ENCODE measurements around the gene FGD6.
A peak's percentile ranks its signal among the peaks of the same experiment; 100 is the strongest.
"Not testable (repeated sequence)": the region's sequence is repeated elsewhere in the genome, so short reads cannot be mapped to it uniquely, and the experiment has no call there.

The FGD6 gene

DNA sequence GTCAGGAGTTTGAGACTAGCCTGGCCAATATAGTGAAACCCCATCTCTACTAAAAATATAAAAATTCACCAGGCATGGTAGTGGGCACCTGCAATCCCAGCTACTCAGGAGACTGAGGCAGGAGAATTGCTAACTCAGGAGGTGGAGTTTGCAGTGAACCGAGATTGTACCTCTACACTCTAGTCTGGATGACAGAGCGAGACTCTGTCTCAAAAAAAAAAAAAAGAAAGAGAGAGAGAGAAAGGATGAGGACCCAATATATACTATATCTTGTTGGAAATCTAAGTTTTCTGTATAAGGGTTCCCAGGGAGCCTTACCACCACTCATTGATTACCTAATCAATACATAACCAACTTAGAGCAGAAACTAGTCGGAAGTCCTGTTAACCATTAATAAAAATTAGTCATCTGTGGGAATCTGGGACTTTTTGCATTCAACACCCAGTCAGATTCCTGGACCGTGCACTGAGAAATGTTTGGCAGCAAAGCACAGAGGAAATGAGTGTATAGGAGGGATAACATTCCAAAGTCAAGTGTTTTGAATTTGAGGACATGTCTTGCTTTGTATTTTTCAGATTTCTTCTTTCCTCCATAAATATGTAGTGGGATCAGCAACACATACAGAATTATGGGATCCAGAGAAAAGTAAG lies 99.0 kb downstream of the FGD6 start:
- no peak for DNase-seq

DNA sequence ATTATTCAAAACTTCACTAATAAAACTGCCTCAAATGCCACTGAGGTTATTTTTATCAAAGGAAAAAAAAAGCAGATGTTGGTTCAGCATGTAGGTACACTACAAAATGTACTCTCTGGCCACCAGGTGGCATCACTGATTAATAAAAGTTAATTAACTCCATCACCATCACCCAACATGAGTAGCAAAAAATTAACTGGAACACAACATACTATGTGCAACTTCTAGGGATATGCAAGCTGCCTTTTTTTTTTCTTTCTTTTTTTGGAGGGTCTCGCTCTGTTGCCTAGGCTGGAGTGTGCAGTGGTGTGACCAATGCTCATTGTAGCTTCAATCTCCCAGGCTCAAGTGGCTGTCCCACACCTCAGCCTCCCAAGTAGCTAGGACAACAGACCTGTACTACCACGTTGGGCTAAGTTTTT lies 100.1 kb downstream of the FGD6 start:
- peak; percentile 52 to 54 for DNase-seq

DNA sequence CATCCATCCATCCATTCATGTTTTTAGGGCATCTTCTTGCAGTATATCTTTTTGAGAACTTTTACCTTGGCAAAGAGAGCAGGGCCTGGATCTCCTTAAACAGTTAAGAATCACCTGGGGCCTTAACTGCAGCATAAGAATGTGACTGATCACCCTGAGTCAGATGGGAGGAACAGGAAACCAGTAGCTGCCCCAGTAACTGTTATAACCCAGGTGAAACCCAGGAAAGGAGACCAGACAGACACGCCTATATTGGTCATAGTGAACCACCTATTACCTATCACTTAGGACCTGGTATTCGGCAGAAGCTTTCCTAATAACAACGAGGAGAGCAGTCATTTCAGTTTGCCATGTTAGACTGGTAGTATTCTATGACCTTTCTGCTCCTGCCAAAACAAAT lies 100.5 kb downstream of the FGD6 start:
- DNase-seq: no peak

DNA sequence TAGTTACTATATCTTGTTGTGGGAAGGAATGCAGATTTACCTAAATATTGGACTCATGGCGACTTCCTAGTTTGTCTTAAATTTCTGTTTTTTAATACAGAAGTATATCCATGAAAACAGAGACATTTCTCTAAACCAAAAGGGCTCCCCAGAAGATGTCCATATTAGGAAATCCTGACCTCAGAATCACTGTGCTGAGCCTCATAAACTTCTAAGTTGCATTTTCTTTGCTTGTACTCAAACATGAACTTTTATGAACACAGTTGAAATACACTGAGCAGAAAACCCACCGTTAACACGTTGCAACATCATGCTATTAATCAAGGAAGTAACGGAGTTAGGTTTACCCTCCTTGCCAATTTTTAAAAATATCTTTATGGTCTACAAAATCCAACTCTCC lies 100.9 kb downstream of the FGD6 start:
- no peak for DNase-seq

DNA sequence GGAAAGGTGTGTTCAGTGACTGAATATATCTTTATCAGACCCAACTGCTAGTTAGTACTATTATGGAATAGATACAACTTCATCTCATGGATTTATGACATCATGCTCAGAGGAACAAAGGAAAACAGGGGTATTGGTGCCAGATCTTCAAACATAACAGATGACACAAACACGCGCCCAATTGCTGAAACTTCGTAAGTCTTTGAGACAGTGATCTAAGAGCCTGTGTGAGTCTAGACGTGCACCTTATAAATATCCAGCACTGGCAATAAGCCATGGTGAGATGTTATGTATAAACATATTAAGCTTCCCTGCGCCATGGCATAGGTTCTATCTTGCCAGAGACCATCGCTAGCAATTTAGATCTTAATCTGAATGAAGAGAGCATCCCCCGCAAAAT lies 101.6 kb downstream of the FGD6 start:
- DNase-seq: no peak

DNA sequence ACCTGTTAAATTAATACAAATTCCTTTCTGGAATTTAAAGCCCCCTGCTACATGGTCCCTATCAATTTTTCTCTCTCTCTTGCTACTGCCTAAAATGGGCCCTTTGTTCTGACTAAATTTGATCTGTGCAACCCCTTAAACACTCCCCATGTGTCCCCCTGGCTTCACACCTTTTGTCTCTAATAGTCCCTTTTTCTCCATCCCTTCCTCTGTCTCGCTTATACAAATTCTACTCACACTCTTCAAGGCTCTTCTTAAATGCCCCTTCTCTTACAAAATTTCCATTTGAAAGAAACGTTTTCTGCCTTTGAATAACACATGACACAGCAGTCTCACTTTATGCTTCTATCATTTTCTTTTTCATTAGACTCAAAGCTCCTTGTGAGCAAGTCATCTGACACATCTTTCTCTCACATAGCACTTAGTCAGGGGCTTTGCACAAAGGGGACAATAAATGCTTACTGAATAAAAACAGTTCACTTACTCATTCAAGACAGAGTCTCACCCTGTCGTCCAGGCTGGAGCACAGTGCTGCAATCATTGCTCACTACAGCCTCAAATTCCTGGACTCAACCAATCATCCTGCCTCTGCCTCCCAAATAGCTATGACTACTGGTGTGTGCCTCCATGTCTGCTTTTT lies 102.4 kb downstream of the FGD6 start:
- no peak for DNase-seq

DNA sequence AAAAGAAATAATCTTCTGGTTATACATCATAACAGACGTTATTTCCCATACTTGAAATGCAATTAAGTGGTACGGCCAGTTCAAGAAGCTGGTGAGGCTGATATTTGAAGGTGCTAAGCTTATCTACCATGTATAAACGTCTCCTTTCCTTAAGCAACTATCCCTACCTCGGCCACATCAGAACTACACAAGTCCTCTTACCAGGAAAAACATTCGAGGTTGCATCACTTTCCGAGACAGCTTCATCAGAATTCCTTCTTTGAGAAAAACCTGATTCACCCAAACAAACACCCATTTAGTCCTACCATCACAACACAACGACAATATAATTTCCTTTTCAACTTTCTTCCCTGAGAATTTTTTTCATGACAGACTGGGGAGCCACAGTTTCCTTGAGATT lies 109.9 kb downstream of the FGD6 start:
- no peak for DNase-seq

DNA sequence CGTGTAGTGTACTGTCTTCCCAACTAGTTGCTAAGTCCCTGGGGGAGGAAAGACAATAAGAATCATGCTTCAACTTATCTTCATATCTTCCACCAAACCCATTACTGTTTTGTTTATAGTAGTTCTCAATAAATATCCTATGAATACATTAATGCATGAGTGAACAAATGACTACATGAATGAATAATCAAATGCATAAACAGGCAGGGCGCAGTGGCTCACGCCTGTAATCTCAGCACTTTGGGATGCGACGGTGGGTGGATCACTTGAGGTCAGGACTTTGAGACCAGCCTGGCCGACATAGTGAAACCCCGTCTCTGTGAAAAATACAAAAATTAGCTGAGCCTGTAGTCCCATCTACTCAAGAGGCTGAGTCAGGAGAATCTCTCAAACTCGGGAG lies 111.7 kb downstream of the FGD6 start:
- DNase-seq: no peak

DNA sequence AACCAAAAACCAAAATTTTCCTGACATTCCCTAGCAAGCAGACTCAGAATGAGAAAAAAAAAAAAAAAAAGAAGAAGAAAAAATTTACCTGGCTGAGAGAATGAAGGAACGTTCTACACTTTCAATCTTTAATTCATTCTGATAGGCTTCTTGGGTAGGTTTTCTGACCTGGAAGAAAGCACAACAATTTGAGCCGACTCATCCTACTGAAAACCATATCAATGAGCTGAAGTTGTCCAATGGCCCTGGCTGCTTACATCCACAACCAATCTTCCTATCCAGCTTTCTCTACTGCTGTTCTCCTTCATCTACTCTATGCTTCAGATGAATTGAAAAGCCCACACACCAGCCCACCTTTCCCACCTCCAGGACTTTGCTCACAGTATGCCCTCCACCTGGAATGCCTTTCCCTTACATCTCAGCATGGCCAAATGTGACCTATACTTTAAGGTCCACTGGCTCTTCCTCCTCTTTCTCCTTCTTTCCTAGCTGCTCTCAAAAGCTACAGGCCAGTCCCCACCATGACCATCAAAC lies 112.3 kb downstream of the FGD6 start:
- no peak for DNase-seq

DNA sequence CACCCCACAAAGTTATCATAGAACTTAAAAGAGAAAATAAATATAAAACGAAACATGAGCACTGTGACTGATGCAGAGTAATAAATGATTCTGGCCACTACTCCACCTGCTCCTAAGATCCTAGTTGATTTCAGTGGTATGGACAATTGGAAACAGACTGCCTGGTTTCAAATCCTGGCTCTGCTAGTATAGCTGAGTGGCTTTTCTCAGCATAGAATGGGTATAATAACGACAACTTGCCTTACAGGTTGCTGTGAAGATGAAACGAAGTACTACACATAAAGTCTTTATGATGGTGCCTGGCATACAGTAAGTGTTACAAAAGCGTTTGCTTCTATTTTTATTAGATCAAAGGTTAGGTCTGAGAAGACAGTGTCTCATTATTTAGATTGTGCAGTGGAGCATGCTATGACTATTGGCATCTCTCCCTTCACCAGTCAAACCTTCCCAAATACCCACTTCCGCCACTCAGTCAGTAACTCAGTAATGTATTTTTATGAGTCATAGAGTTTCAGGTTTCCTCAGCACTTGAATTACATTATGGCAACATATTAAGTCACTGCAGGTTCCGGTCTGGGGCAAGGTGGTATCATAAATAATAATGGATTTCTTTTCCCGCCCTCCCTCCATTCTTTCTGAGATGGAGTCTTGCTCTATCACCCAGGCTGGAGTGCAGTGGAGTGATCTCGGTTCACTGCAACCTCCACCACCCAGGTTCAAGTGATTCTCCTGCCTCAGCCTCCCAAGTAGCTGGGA lies 114.2 kb downstream of the FGD6 start:
- DNase-seq: peak; percentile 6 to 7

DNA sequence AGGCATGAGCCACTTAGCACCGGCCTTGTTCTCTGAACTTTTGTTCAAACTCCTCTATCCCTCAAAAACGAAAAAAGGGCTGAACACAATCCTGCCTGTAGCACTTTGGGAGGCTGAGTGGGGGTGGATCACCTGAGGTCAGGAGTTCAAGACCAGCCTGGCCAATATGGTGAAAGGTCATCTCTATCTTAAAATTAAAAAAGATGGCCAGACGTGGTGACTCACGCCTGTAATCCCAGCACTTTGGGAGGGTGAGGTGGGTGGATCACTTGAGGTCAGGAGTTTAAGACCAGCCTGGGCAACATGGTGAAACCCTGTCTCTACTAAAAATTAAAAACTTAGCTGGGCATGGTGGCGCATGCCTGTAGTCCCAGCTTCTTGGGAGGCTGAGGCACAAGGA lies 115.3 kb downstream of the FGD6 start:
- DNase-seq: not testable (repeated sequence)

DNA sequence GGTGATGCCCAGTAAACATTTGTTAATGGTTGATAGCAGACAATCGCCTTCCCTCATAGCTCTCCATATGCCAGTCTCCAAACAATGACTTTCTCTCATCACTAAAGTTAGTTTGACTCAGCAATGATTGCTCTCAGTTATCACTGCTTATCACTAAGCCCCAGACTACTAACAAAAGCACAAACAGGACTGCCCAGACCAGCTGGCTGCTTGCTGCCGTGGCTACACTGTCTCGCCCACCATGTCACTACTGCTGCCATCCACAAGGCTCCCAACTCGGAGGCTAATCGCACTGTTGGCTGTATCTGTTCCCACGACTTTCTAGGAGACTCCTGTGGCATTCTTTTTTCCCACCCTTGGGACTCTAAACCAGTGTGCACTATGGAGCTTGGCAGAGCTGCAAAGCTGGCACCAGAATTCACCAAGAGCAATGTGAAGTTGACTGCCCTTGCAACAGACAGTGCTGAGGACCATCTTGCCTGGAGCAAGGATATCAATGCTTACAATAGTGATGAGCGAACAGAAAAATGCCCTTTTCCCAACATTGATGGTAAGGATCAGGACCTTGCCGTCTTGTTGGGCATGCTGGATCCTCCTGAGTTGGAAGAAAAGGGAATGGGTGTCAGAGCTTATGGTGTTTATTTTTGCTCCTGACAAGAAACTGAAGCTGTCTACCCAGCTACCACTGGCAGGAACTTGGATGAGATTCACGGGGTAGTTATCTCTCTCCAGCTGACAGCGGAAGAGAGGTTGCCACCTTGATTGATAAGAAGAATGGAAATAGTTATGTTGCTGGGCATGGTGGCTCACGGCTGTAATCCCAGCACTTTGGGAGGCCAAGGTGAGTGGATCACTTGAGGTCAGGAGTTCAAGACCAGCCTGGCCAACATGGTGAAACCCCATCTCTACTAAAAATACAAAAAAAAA lies 116.7 kb downstream of the FGD6 start:
- no peak for DNase-seq

DNA sequence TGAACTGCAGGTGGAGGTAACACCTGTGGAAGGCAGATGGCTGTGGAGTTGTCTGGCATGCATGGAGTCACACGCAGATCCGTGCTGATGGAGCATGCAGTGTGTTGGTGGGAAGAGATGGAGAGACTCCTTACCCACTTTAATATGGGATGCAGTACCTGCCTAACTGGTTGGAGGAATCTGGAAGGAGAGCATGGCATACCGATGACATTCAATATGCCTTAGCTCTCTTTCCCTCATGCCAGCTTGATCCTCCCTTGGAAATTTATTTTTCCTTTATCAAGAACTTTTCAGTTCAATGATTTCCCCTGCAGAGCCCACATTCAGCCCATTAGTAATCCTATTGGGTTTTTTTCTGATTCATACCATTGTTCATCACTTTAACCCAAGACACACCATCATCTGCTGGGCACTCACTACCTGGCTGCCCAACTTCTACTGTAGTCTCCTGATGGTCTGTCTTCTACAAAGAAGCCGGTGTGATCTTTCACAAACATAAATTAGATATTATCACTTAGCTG lies 117.9 kb downstream of the FGD6 start:
- no peak for DNase-seq

DNA sequence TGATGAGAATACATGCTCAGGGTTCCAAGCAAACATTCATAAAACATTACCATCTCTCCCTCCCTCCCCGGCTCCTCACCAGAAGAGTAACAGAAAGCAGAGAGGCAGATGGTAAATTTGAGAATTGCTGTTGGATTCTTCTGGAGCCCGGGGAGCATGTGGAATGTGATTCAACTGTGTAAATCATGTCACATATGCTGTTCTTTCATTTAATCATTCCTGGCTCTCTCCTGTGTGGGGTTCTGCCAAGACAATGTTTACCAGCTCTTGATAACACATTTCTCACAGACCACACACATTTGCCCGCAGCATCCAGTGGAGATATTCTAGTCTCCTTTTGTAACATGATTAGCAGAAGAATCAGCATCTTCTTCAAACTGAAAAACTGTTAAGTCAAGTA lies 120.4 kb downstream of the FGD6 start:
- no peak for DNase-seq

DNA sequence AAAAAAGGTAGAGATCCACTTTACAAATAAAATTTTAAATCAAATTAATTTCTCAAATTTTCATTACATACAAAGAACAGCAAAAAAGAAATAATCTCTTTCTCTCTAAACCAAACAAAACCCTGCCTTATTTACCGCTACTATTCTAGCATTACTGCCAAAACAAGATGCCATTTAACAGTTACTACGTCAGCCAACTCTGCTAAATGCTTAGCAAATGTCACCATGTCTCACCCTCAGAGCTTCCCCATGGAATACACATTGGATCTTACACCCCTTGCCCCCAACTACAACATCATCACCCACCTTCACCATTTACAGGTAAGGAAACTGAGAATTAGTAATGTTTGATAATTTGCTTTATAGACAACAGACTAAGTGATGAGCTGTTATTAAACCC lies 120.9 kb downstream of the FGD6 start:
- DNase-seq: no peak

DNA sequence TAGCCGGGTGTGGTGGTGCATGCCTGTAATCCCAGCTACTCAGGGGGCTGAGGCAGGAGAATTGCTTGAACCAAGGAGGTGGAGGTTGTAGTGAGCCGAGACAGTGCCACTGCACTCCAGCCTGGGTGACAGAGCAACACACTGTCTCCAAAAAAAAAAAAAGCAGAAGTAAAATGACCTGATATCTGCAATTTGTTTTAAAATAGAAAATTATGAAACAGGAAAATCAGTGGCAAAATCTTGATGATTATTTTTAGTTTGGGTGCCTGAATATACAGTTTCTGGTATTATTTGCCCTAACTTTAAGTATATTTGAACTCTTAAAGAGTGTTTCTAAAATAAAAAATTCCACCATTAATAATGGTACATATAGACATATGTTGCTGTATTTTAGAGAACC lies 121.4 kb downstream of the FGD6 start:
- DNase-seq: not testable (repeated sequence)

DNA sequence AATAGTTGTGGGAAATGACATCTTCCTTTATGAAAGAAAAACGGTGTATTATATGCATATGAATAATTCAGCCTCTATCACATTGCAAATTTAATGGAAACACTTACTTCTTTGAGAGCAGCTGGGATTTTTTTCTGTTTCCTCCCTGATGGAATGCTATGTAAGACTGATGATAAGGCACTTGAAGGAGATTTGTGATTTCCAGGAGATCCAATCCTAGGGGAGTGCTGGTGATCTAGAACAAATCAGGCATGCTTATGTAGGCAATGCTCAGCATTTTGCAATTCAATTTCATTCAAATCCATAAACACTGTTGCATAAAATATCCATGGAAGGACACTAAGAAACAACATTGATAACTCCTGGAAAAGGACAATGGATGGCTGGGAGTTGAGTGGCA lies 127.8 kb downstream of the FGD6 start:
- no peak for DNase-seq

DNA sequence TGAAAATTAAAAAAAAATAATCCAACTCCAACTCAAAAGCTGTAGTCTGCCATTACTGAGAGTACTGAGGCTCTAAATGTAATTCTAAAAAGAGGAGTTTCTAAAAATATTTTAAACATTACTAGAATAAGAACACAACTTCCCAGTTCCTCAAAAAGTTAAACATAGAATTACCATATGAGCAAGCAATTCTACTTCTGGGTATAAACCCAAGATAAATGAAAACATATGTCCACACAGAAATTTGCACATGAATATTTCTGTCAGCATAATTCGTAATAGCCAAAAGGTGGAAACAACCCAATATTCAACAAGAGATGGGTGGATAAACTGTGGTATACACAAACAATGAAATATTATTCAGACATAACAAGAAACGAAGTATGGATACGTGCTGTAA lies 128.9 kb downstream of the FGD6 start:
- DNase-seq: no peak

DNA sequence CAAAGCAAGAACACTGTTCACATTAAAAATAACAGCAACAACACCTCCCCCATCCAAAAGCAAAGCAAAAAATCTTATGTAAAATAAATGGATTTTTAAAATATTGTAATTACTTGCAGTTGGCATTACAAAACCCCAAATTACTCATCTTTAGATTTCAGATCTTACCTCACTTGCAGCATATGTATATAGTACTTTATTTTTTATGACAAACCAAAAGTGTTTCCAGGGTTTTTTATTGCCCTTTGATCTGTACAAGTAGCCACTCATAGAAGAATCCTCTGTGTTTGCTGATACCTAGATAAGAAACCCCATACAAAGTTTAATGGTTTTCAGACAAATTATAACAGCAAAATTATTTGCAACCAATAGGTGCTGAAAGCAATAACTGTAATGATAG lies 131.7 kb downstream of the FGD6 start:
- no peak for DNase-seq

DNA sequence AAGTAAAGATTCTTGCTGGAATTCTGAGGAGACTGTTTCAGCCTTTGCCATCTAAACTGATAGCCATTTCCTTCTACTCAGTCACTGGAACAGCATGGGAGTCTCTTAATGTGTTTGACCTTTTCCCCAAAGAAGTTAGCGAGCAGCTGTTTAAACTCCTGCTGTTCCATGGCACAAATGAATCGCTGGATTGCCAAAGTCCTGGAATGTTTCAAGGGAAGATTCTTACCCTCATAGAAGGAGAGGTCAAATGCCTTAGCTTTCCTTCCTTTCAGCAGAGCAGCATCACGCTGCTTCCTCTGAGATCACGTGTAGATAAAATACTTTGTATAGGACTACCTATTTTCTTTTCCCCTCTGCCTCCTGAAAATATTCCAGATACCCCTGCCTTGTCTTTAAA lies 133.3 kb downstream of the FGD6 start:
- no peak for DNase-seq

DNA sequence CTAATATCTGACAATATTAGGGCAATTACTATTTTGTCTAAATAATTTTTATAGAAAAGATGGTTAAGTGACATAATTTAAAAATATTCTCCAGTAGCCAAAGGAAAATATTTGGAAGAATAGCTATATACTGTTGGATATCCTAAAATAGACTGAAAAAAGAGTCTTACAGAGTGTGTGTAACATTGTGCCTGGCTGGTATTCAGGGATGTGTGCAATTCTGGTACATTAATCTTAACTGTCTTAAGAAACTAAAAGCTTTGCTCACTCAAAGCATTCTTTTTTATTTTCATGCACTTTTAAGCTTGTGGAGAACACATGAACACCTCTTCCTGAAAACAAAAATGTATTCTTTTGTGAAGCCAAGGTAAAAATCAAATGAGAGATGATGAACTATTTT lies 133.8 kb downstream of the FGD6 start:
- no peak for DNase-seq

DNA sequence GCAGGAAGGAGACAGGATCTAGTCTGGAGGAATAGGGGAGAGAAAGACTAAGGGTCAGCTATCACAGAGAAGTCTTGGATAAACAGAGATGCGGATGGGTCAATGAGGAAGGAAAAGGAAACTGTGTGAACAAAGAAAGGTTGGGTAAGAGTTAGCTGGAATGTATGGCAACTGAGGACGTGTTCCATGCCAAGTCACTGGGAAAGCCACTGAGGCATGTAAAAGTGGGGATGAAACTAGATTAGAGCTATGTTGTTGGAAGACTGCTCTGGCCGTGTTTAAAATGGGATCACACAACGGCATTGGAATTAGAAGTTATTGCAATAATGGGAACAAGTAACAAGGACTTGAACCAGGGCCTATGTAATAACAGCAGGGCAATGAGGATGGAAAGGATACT lies 139.9 kb downstream of the FGD6 start:
- DNase-seq: no peak

DNA sequence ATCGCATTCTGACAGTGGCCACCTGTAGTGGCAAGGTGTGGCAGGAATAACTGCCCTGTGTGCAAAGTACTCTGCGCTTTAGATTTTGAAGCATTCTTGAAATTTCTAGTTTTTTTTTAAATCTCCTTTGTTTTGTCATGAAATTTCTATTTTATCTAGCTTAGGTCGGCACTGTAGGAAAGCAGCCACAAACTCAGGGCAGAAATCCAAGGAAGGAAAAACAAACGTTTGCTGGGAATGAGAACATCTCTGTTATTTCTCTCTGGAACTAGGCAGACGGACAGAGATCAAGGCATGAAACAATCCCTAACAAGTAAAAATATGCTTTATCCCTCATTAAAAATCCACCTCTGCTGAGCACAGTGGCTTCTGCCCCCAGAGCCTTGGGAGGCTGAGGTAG lies 142.5 kb downstream of the FGD6 start:
- no peak for DNase-seq

Data from activated CD4-positive, alpha-beta T cell treated with anti-CD3 and anti-CD28 coated beads, Interleukin-2, amount 50 U/mL, for 4 hours (primary cell).